ENCODE data around the gene DDX10. TPM values are rescaled to one million over a fixed set of nuclear protein-coding genes. Genes with fewer than 3 reads are reported as not detected.

Gene DDX10
- total RNA-seq, 1 donor from 2014 or later = 34.7 TPM

DNA sequence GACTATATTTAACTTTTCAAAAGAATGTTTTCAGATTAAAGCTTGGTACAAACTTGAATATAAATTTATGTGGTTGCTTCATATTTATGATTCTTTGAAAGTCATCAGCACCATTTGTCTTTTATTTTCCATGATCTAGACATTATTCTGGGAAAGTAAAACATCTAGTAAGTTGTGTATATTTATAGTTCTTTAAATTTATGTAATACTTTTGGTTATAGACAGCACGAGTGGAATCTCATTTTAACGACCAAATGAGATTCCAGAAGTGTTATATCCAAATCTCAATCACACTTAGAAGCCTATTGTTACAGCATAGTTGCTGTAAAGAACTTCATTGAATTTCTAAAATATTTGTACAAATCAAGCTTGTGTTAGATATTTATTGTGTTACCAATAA lies 212.3 kb downstream of the DDX10 start:
- H3K27me3 Mint-ChIP-seq = no peaks in the 10 kb centered on the region
- no peaks in the 10 kb centered on the region for H3K36me3 Mint-ChIP-seq
- no peak for TF ChIP-seq CTCF (conservative IDR thresholded peaks at IDR 0.05)
- H3K9me3 Mint-ChIP-seq = no peaks in the 10 kb centered on the region
- H3K27ac Mint-ChIP-seq = no peak overlapping the region
- H3K4me1 Mint-ChIP-seq (ENCODE audit: unreplicated experiment) = peaks cover 1% of the 10 kb centered on the region
- H3K4me3 Mint-ChIP-seq = no peak overlapping the region
- no peak for DNase-seq (ENCODE audit: extremely low spot score, unreplicated experiment)

DNA sequence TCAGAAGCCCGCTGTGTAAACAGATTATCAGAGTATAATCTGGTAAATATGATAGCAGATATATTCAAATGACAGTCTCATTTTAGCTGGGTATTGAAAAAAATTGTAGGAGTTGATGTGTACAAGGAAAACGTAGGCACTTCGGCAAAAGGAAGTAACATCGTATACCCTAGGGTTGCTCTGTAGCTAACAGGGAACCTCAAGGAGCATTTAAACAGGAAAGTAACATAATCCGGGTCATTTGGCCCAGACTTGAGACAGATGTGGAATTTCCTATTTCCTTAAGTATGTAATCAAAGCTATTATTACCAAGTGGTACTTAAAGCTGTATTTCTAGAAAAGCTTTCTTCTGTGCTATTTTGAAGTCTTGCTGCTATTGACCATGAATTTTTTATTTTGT lies 215.6 kb downstream of the DDX10 start:
- H3K4me1 Mint-ChIP-seq (ENCODE audit: unreplicated experiment) = peaks cover 5% of the 10 kb centered on the region
- no peaks in the 10 kb centered on the region for H3K36me3 Mint-ChIP-seq
- no peaks in the 10 kb centered on the region for H3K27me3 Mint-ChIP-seq
- no peak overlapping the region for H3K27ac Mint-ChIP-seq
- H3K4me3 Mint-ChIP-seq = no peak overlapping the region
- no peaks in the 10 kb centered on the region for H3K9me3 Mint-ChIP-seq
- no peak for TF ChIP-seq CTCF (conservative IDR thresholded peaks at IDR 0.05)
- DNase-seq (ENCODE audit: extremely low spot score, unreplicated experiment) = no peak

GRCh38 chr11:108881131-108881530 lies 216.3 kb downstream of the DDX10 start:
- H3K36me3 Mint-ChIP-seq = no peaks in the 10 kb centered on the region
- no peaks in the 10 kb centered on the region for H3K9me3 Mint-ChIP-seq
- H3K4me3 Mint-ChIP-seq = no peak overlapping the region
- peaks cover 5% of the 10 kb centered on the region for H3K4me1 Mint-ChIP-seq (ENCODE audit: unreplicated experiment)
- no peak for TF ChIP-seq CTCF (conservative IDR thresholded peaks at IDR 0.05)
- no peak overlapping the region for H3K27ac Mint-ChIP-seq
- no peaks in the 10 kb centered on the region for H3K27me3 Mint-ChIP-seq
- DNase-seq (ENCODE audit: extremely low spot score, unreplicated experiment) = no peak

DNA sequence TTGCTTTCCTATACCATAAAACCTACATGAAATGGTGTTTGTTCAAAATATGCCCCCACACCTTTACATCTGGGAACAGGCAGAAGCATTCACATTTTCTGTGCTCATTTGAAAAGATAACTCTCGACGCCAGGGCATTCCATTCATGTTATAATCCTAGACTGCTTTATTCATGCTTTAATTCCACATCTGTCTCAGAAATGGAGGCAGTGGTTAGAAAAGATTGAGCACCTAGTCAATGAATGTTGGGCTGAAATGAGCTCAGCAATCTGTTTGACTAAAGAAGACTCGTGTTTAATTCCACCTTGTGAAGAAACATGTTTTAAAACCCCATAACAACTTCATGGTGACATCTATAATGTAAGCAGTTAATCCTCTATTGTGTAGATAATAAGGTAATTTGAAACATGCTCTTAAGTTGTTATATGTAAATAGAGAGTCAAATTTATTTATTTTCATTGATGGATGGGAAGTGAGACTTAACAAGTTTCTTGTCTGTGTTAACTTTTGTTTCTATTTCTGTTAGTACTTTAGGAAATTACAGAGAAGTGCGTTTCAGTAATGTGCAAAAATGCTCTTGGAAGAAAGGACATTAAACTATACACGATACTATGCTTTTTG lies 217.5 kb downstream of the DDX10 start:
- H3K27me3 Mint-ChIP-seq = no peaks in the 10 kb centered on the region
- H3K9me3 Mint-ChIP-seq = no peaks in the 10 kb centered on the region
- no peak for TF ChIP-seq CTCF (conservative IDR thresholded peaks at IDR 0.05)
- H3K4me1 Mint-ChIP-seq (ENCODE audit: unreplicated experiment) = peaks cover 5% of the 10 kb centered on the region
- H3K36me3 Mint-ChIP-seq = no peaks in the 10 kb centered on the region
- H3K4me3 Mint-ChIP-seq = no peak overlapping the region
- H3K27ac Mint-ChIP-seq = no peak overlapping the region
- no peak for DNase-seq (ENCODE audit: extremely low spot score, unreplicated experiment)

- H3K27ac Mint-ChIP-seq = no peak overlapping the region
- H3K4me1 Mint-ChIP-seq (ENCODE audit: unreplicated experiment) = peaks cover 17% of the 10 kb centered on the region
- no peaks in the 10 kb centered on the region for H3K9me3 Mint-ChIP-seq
Observed at GRCh38 chr11:108886005-108886659, 221.3 kb downstream of the DDX10 start.

More at GRCh38 chr11:108886005-108886659, 221.3 kb downstream of the DDX10 start:
- Mint-ChIP-seq H3K27me3 (no peaks in the 10 kb centered on the region), H3K36me3 (no peaks in the 10 kb centered on the region), H3K4me3 (no peak overlapping the region)
- DNase-seq (ENCODE audit: extremely low spot score, unreplicated experiment) = no peak
- no peak for TF ChIP-seq CTCF (conservative IDR thresholded peaks at IDR 0.05)

All from type B pancreatic cell (in vitro differentiated cells).